8988T (cell line): ENCODE data around the gene CUTC.
"Not testable (repeated sequence)": the region's sequence is repeated elsewhere in the genome, so short reads cannot be mapped to it uniquely, and the experiment has no call there.

ENCODE experiments used
- DNase-seq: peaks from one replicate; pipeline ENCODE4 v3.0.0; 2011

Gene CUTC

GRCh38 chr10:99732033-99732842 is at the start of gene CUTC, which contains the start of gene COX15:
CUTC (plus strand) TSS chr10:99732234; CDS start chr10:99732349, 115 bp downstream.
COX15 (minus strand) TSS chr10:99732127; CDS start chr10:99732049, 78 bp downstream.
- peak; percentile 63 for DNase-seq

- no peak for DNase-seq
Observed at GRCh38 chr10:99682752-99683151, 49.3 kb upstream of the CUTC start.

GRCh38 chr10:99685597-99685967 is 46.5 kb upstream of the CUTC start:
- no peak for DNase-seq

GRCh38 chr10:99689461-99689860 is 42.6 kb upstream of the CUTC start:
- DNase-seq: no peak

- no peak for DNase-seq
Observed at GRCh38 chr10:99693933-99694583, 38.0 kb upstream of the CUTC start.

GRCh38 chr10:99695761-99696160 is 36.3 kb upstream of the CUTC start:
- DNase-seq: no peak

GRCh38 chr10:99698504-99699080 is 33.4 kb upstream of the CUTC start:
- DNase-seq: no peak

GRCh38 chr10:99700649-99701048 is 31.4 kb upstream of the CUTC start:
- no peak for DNase-seq

GRCh38 chr10:99708428-99709012 is 23.5 kb upstream of the CUTC start:
- no peak for DNase-seq

- DNase-seq: no peak
Observed at GRCh38 chr10:99709480-99710229, 22.4 kb upstream of the CUTC start.

GRCh38 chr10:99711129-99711719 is 20.8 kb upstream of the CUTC start:
- no peak for DNase-seq

GRCh38 chr10:99714446-99714845 is 17.6 kb upstream of the CUTC start:
- no peak for DNase-seq

GRCh38 chr10:99720387-99720786 is 11.6 kb upstream of the CUTC start:
- no peak for DNase-seq

GRCh38 chr10:99730026-99730425 is 2.0 kb upstream of the CUTC start:
- DNase-seq: no peak

GRCh38 chr10:99731306-99732032 is 565 bp upstream of the CUTC start:
- no peak for DNase-seq

- no peak for DNase-seq
Observed at GRCh38 chr10:99733366-99733765, 1.3 kb downstream of the CUTC start.

- not testable (repeated sequence) for DNase-seq
Observed at GRCh38 chr10:99734111-99734510, 2.1 kb downstream of the CUTC start.

- no peak for DNase-seq
Observed at GRCh38 chr10:99740260-99740659, 8.2 kb downstream of the CUTC start.

- no peak for DNase-seq
Observed at GRCh38 chr10:99740933-99741559, 9.0 kb downstream of the CUTC start.

GRCh38 chr10:99742254-99742653 is 10.2 kb downstream of the CUTC start:
- no peak for DNase-seq

- no peak for DNase-seq
Observed at GRCh38 chr10:99742701-99743100, 10.7 kb downstream of the CUTC start.
